Neural progenitor cell (in vitro differentiated cells): ENCODE results near the gene MRPS6. TPM values are rescaled to one million over a fixed set of nuclear protein-coding genes. Genes with fewer than 3 reads are reported as not detected.

Experiments used
- DNase-seq: peaks from one replicate; pipeline ENCODE4 v3.0.0-alpha.2; 2016; ENCODE audit warnings: low spot score
- H2AFZ ChIP-seq: fragments of 200-600 bp; sonication (generic); replicated peaks from 2 replicates; pipeline ENCODE4 v1.6.1; 2016; ENCODE audit warnings: antibody characterized with exemption
- H3F3A ChIP-seq: fragments of 200-600 bp; sonication (generic); 2 replicates; pipeline ENCODE4 v1.6.1; 2016; ENCODE audit warnings: antibody characterized with exemption, low read depth
- H3K27ac ChIP-seq: fragments of 200-600 bp; sonication (generic); 2 replicates; pipeline ENCODE4 v1.5.1; 2016; ENCODE audit warnings: mild to moderate bottlenecking
- H3K27me3 ChIP-seq: fragments of 200-600 bp; sonication (generic); 2 replicates; pipeline ENCODE4 v1.6.1; 2016; ENCODE audit warnings: mild to moderate bottlenecking, moderate library complexity
- H3K36me3 ChIP-seq: fragments of 200-600 bp; sonication (generic); 2 replicates; pipeline ENCODE4 v1.5.1; 2016
- H3K4me1 ChIP-seq: fragments of 200-600 bp; sonication (generic); 2 replicates; pipeline ENCODE4 v1.6.1; 2016; ENCODE audit warnings: mixed run types
- H3K4me2 ChIP-seq: fragments of 200-600 bp; sonication (generic); 2 replicates; pipeline ENCODE4 v1.6.1; 2016
- H3K4me3 ChIP-seq: fragments of 200-600 bp; sonication (generic); 2 replicates; pipeline ENCODE4 v1.5.1; 2016
- H3K79me2 ChIP-seq: fragments of 200-600 bp; sonication (generic); 2 replicates; pipeline ENCODE4 v1.6.1; 2016; ENCODE audit warnings: low read depth
- H3K9ac ChIP-seq: fragments of 200-600 bp; sonication (generic); 2 replicates; pipeline ENCODE4 v1.6.1; 2016
- H3K9me3 ChIP-seq: fragments of 200-600 bp; sonication (generic); 2 replicates; pipeline ENCODE4 v1.5.1; 2016; ENCODE audit warnings: low read depth
- H4K20me1 ChIP-seq: fragments of 200-600 bp; sonication (generic); 2 replicates; pipeline ENCODE4 v1.6.1; 2016; ENCODE audit warnings: low read depth
- H3K27ac Mint-ChIP-seq: 3 replicates; pipeline ENCODE4 v1.8.0; 2021; ENCODE audit warnings: mixed read lengths
- H3K27me3 Mint-ChIP-seq: 2 replicates; pipeline ENCODE4 v1.8.0; 2022; ENCODE audit warnings: low read depth, mild to moderate bottlenecking, inconsistent platforms, moderate library complexity, mixed read lengths; ENCODE audit not compliant: insufficient read depth
- H3K36me3 Mint-ChIP-seq: 3 replicates; pipeline ENCODE4 v1.8.0; 2021; ENCODE audit warnings: mixed read lengths
- H3K4me1 Mint-ChIP-seq: 3 replicates; pipeline ENCODE4 v1.8.0; 2021; ENCODE audit warnings: mixed read lengths
- H3K4me3 Mint-ChIP-seq: 3 replicates; pipeline ENCODE4 v1.8.0; 2021; ENCODE audit warnings: mild to moderate bottlenecking, moderate library complexity, mixed read lengths
- H3K9me3 Mint-ChIP-seq: 3 replicates; pipeline ENCODE4 v1.8.0; 2020; ENCODE audit warnings: mixed read lengths
- EZH2 ChIP-seq: fragments of 200-600 bp; sonication (generic); IDR thresholded peaks from 2 replicates; pipeline ENCODE4 v1.6.1; 2017; ENCODE audit warnings: antibody characterized with exemption, mild to moderate bottlenecking, moderate library complexity
- EZH2phosphoT487 ChIP-seq: fragments of 200-600 bp; sonication (generic); IDR thresholded peaks from 2 replicates; pipeline ENCODE4 v1.6.1; 2017; ENCODE audit warnings: antibody characterized with exemption
- total RNA-seq: library from RNA; depleted of rRNA; stranded (reverse); fragments of >200 nt; gene quantifications from 2 replicates; pipeline ENCODE4 v1.2.3, GENCODE V29; 2015; ENCODE audit warnings: low replicate concordance
- TF ChIP-seq, protein P1 (sequence below): fragments of 200-600 bp; sonication (generic); IDR thresholded peaks from 2 replicates; pipeline ENCODE4 v1.5.1; 2017; ENCODE audit warnings: antibody characterized with exemption, mild to moderate bottlenecking

MRPS6 gene
- total RNA-seq, 1 donor from 2014 or later: 108 TPM

DNA sequence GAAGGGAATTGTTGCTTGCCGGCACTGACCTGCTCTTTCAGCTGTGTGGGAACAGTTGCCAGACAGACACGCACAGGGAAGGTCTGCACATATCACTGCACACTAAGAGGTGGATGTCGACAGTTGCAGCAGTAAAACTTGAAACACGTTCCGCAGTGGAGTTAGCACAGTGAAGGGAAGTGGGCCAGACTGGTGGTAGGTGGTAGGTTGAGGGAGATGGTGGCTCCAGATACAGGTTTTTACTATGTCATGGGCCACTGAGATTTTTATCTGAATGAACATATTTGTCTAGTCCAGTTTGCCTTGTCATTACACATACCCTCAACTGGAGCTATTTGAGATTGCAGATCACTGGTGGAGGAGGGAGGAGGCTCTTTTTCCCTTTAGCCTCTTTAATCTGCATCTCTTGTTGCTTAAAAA, 13.5 kb downstream of the MRPS6 start:
- Histone ChIP-seq H3K27ac (no peak overlapping the region), H2AFZ (no peak overlapping the region), H3K4me1 (peaks cover 54% of the 10 kb centered on the region), H3K27me3 (no peaks in the 10 kb centered on the region), H3K36me3 (no peaks in the 10 kb centered on the region), H3K79me2 (peaks cover 100% of the 10 kb centered on the region), H3K4me3 (no peak overlapping the region), H3F3A (peaks cover 3% of the 10 kb centered on the region), H3K4me2 (no peak overlapping the region), H3K9ac (no peak overlapping the region), H4K20me1 (peaks cover 100% of the 10 kb centered on the region), H3K9me3 (no peaks in the 10 kb centered on the region)
- TF ChIP-seq EZH2phosphoT487 (no peak), EZH2 (no peak)
- TF ChIP-seq, protein P1, sequence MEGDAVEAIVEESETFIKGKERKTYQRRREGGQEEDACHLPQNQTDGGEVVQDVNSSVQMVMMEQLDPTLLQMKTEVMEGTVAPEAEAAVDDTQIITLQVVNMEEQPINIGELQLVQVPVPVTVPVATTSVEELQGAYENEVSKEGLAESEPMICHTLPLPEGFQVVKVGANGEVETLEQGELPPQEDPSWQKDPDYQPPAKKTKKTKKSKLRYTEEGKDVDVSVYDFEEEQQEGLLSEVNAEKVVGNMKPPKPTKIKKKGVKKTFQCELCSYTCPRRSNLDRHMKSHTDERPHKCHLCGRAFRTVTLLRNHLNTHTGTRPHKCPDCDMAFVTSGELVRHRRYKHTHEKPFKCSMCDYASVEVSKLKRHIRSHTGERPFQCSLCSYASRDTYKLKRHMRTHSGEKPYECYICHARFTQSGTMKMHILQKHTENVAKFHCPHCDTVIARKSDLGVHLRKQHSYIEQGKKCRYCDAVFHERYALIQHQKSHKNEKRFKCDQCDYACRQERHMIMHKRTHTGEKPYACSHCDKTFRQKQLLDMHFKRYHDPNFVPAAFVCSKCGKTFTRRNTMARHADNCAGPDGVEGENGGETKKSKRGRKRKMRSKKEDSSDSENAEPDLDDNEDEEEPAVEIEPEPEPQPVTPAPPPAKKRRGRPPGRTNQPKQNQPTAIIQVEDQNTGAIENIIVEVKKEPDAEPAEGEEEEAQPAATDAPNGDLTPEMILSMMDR: no peak
- Mint-ChIP-seq H3K36me3 (peaks cover 52% of the 10 kb centered on the region), H3K4me3 (no peak overlapping the region), H3K27me3 (peaks cover 2% of the 10 kb centered on the region), H3K27ac (no peak overlapping the region), H3K4me1 (peaks cover 3% of the 10 kb centered on the region), H3K9me3 (peaks cover 18% of the 10 kb centered on the region)
- no peak for DNase-seq

DNA sequence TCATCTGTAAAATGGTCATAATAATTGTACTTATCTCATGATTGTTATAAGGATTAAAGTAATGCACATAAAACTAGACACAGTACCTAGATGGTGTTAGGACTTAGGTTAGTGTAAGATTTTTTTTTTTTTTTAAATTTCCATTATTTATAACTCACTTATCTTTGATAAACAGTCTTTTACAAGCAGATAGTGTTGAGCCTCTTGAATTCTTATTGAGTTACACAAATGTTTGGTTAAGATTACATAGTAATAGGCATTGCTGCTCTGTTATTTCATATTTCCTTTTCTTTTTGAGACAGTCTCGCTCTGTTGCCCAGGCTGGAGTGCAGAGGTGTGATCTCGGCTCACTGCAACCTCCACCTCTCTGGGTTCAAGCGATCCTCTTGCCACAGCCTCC, 15.4 kb downstream of the MRPS6 start:
- no peak for DNase-seq
- TF ChIP-seq EZH2 (no peak), EZH2phosphoT487 (no peak)
- TF ChIP-seq, protein P1: no peak
- Histone ChIP-seq H4K20me1 (peaks cover 100% of the 10 kb centered on the region), H3K27ac (no peak overlapping the region), H3K9me3 (no peaks in the 10 kb centered on the region), H3K4me1 (peaks cover 51% of the 10 kb centered on the region), H3F3A (peaks cover 3% of the 10 kb centered on the region), H2AFZ (no peak overlapping the region), H3K36me3 (peaks cover 4% of the 10 kb centered on the region), H3K4me2 (no peak overlapping the region), H3K27me3 (no peaks in the 10 kb centered on the region), H3K9ac (no peak overlapping the region), H3K79me2 (peaks cover 100% of the 10 kb centered on the region), H3K4me3 (no peak overlapping the region)
- Mint-ChIP-seq H3K27ac (no peak overlapping the region), H3K36me3 (peaks cover 46% of the 10 kb centered on the region), H3K4me3 (no peak overlapping the region), H3K27me3 (peaks cover 2% of the 10 kb centered on the region), H3K9me3 (peaks cover 6% of the 10 kb centered on the region), H3K4me1 (peaks cover 3% of the 10 kb centered on the region)

DNA sequence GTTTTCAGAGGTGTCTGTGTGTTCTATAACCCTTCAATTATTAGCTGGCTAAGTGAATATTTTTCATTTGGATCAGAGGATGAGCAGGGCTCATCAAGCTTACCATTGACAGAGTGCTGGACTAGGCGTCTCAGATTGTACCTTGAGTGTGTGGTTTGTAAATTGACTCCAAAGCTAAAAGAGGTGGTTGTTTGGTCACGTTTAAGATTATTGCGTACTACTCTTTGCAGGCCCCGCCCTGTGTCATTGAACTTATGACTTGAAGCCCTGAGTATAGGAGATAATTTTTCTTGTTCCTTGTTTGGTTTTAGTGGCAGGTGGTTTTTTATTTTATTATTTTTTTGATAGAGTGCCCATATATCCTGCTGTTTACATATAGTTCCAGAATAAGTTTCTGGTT, 17.7 kb downstream of the MRPS6 start:
- Histone ChIP-seq H3K4me3 (no peak overlapping the region), H3K4me1 (peaks cover 30% of the 10 kb centered on the region), H3K27me3 (no peaks in the 10 kb centered on the region), H3K79me2 (peaks cover 99% of the 10 kb centered on the region), H3F3A (no peaks in the 10 kb centered on the region), H2AFZ (no peak overlapping the region), H3K27ac (no peak overlapping the region), H3K9me3 (no peaks in the 10 kb centered on the region), H3K4me2 (no peak overlapping the region), H3K36me3 (peaks cover 6% of the 10 kb centered on the region), H4K20me1 (peaks cover 96% of the 10 kb centered on the region), H3K9ac (no peak overlapping the region)
- Mint-ChIP-seq H3K4me1 (peaks cover 3% of the 10 kb centered on the region), H3K4me3 (no peak overlapping the region), H3K27ac (no peak overlapping the region), H3K9me3 (peaks cover 7% of the 10 kb centered on the region), H3K27me3 (peaks cover 4% of the 10 kb centered on the region), H3K36me3 (peaks cover 55% of the 10 kb centered on the region)
- TF ChIP-seq, protein P1: no peak
- TF ChIP-seq EZH2phosphoT487 (no peak), EZH2 (no peak)
- DNase-seq: no peak
